GM10266 (cell line): Measurements from ENCODE around the gene SLC8A1.

Experiments used
- DNase-seq: peaks from one replicate; pipeline ENCODE4 v3.0.0; 2012; ENCODE audit errors: extremely low spot score
- CTCF ChIP-seq: IDR thresholded peaks from 2 replicates; pipeline ENCODE4 v1.5.1; 2012; ENCODE audit warnings: mild to moderate bottlenecking, low read depth; ENCODE audit not compliant: control insufficient read depth, insufficient read depth; ENCODE audit errors: missing control alignments

Gene SLC8A1

DNA sequence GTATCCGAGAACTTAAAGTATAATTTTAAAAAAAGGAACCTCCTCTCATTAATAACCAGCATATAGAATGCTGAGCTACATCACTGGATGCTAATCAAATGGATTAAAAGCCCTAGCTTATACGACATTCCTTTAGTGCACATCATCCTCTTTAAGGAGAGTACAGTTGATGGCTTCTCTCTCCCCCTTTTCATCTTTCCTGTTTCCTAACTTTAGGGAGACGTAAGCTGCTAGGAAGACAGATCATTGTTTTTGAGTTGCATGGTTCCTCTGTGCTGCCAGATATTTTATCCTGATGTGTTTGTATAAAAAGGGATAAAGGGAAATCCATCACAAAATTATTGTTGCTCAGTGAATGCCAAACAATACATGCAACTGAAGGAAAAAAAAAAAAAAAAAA lies 94.2 kb downstream of the SLC8A1 start:
- no peak for TF ChIP-seq CTCF
- DNase-seq, result no peak

- no peak for TF ChIP-seq CTCF
- DNase-seq, result no peak
These were observed 96.4 kb downstream of the SLC8A1 start for GRCh38 chr2:40355451-40355850.

GRCh38 chr2:40353231-40353630 lies 98.7 kb downstream of the SLC8A1 start:
- DNase-seq, result no peak
- TF ChIP-seq CTCF, result no peak

DNA sequence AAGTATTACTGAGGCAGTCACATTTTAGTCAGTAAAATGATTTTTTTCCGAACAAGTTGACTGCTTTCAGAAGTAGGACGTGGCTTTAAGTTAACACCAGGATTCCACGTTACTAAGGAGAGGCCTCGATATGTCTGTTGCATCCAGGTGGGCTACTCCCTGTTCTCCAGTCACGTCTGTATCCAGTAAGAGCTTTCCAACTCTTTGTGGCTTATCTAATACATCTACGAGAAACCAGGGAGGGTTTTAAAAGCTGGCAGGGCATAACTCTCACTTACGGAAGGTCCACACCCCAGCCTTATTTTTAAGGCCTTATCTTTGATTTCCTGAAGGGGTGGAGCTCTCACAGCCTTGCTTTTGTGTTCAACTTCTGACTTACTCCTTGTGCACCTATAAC lies 99.2 kb downstream of the SLC8A1 start:
- TF ChIP-seq CTCF, result no peak
- no peak for DNase-seq

DNA sequence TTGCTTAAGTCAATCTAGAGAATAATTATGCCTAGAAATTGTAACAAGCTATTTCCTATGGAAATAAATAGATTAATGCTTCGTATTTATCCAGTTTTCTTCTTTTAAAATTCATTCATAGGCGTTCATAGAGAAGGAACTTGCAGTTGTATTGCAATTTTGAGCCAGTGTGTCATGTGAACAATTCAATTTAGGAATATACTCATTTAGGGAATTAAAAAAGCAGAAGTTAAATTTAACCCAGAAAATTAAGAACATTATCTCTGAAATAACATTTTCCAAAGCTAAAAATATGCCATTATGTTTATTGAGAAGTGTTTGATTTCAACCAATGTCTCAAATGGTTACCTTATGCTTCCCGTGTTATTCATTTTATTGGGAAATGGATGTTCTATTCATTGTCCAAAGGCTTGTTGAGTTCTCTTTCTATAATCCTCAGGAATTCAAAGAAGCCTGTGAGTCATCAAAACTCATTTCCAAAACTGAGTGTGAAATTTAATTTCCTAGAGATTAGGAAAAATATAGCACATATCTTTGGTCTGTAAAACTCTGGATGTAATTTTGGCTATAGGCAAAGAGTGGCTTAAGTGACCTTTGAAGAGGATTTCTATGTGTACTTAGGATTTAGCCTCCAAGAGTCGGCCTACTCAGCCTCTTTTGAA lies 99.7 kb downstream of the SLC8A1 start:
- no peak for DNase-seq
- no peak for TF ChIP-seq CTCF

- no peak for DNase-seq
- TF ChIP-seq CTCF, result no peak
These were observed 103.2 kb downstream of the SLC8A1 start for GRCh38 chr2:40348665-40349064.

DNA sequence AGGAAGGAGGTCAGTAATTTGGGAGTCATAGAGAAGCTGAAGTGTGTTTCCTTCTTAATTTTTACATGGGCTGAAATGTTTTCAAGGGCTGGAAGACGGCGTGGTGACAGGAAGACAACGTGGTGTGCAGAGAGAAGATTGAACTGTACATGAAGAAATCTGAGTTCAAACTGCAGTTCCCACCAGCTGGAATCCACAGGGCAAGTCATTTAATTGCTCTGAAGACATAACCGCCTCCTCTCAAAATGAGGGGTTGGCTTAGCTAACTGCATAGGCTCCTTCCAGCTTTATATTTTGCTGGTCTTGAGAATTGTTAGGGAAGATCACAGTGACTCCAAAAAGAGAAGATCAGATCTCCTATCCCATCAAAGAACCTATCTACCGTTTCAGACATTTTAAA lies 103.9 kb downstream of the SLC8A1 start:
- DNase-seq, result no peak
- no peak for TF ChIP-seq CTCF
